GM11168 (cell line): Measurements from ENCODE around the gene CELF6.

Experiments used
- in situ Hi-C: fragments of 300-500 bp; cut with MboI; formaldehyde crosslinking; loops from one replicate; pipeline ENCODE4 v1.12.0; 2022; ENCODE audit warnings: low sequenced_read_pairs; ENCODE audit not compliant: unreplicated experiment

CELF6 gene

DNA sequence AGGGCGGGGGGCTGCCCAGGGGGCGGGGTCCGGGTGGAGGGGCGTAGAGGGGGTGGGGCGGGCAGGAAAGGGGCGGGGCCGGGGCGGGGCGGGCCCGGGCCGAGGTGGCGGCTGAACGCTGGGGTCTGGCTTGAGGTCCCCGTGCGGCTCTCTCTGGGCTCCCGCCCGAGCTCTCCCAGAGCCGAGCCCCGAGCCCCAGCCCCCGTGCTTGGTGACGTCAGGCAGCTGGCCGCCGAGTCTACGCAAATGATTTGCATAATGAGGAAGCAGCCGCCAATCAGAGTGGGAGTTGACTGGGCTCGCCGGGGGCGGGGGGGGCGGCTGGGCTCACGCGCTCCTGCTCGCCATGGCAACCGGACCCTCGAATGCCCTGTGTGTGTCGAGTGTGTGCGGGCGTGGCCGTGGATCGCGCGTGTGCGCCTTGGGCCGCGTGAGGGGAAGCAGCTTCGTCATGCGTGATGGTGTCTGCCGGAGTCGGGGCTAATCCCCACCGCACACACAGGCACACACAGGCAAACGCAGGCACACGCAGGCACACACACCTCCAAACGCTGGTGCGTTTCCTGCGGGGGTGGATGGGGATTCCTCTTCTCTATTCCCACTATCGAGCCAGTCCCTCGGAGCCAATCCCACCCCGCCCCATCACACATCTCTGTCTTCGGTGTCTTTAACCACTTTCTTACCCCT, at the start of gene CELF6:
Gene CELF6 (minus strand): TSS at position 173 of the 687 bp plus-strand sequence. CDS start 283 bp downstream, outside the sequence.
- in situ Hi-C loops = no loop called here

DNA sequence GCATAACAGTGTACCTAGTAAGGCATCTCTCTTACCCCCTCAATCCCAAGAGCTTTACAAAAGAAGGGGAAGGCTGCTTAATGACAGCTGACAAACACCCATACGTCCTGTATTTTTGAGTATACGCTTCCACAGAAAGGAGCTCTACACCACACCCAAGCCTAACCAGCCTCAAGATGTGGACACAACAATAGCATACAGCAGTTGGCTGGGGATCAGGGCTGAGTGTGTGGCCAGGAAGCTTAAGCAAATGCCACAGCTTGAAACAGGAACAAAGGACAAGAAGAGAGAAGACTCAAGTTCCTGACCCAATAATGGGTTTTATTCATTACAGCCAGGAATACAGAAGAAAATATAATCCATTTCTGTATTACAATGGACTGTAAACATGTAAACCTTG, 48.9 kb upstream of the CELF6 start:
- in situ Hi-C loops = no loop called here

DNA sequence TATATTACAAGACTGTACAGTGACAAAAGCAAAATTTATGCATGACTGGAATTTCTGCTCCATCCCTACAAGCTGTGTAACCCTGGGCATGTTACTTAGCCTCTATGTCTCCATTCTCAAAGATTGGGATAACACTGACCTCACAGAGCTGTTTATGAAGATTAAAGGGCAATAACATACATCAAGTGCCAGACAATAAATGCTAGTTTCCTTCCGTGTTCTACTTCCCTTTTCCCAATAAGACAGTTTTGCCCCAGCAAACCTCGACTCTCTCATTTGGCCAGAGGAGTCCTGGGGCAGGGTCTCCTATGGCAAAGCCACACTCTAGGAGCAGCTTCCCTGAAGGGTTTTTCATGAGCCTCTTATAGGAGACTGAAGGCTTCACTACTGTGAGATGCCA, 48.4 kb upstream of the CELF6 start:
- in situ Hi-C loops = no loop called here

DNA sequence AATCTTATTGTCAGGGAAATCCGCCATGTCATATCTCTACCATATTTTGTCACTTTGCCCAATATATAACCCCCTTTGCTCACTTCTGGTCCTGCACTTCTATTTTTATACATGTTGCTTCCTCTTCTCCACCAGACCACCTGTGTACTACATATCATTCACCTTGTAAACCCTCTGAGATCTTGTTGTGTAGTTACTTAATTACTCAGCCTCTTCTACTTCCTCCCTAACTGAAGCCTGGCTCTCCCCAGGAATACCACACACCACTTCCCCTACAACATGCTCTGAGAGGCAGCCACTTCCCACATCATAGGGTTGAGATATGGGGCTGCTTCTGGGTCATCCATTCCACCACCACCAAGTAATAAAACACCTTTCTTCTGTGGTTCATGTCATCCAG, 45.9 kb upstream of the CELF6 start:
- in situ Hi-C loops = no loop called here

DNA sequence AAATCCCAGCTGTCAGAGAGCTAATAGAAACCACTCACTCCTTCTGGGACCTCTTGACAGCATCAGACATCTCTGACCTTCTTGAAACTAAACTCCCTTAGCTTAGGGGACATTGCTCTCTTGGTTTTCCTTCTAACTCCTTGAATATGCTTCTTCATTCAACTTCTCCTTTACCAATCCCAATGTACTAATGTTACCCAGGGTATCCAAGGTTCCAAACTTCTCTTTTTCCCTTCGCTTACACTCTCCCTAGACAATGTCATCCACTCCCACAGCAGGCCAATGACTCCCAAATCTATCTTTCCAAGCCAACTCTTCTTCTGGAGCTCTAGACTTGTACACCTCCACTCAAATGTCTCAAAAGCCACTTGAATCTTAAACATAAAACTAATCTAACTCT, 41.2 kb upstream of the CELF6 start:
- in situ Hi-C loops = no loop called here

DNA sequence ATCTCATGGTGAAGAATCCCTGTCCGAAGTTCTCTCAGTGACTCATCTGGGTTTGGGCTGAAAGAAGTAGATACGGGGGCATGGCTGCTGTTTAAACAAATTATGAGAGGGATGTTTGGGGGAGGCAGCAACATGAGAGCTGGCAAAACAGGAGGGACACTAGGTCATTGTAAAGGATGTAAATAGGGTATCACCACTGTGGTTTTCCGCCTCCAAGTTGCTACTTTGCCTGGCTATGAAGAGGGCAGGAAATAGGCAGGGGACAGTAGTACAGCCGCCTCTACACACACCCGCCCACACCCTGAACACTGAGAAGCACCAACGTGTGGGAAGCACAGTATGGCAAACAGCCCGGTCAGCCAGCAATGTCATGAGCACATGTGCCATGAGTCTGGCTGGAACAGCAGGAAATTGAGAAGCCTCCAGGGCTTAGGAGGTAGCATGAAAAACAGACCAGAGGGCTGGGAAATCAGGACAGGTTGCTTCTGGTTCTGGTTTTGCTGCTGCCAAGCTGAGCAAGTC, 38.8 kb upstream of the CELF6 start:
- in situ Hi-C loops = no loop called here

DNA sequence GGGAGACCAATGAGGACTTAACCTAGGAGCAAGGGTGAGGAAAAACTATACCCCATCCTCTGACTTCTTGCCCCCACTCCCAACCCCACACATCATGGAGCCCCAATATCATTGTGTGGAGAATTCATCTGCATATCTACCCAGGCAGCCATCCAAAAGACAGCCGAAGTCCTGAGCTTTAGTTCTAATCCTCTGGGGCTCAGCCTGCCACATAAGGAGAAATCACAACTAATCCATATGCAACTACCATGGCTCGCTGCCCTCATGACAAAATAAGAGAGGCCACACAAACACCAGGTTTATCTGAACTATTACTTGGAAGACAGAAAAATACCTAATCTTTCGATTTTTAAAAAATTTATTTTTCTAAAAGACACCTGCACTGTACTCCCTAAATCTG, 38.2 kb upstream of the CELF6 start:
- in situ Hi-C loops = no loop called here

DNA sequence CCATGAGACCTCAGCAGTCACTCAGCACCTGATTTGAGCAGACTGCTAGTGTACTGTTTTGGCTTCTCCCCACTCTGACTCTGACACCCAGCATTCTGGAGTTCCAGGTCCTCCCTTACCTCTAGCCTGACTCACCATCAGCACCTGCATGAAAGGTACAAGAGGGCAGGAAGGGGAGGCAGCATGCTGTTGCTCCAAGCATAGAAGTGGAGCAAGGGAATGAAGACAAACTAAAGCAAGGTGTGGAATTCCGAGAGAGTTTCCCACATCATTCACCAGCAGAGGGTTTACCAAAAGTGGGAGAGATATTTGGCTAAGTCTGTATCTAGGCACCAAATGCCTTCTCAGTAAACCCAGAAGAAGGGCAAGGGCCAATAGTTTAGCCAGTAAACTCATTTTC, 34.5 kb upstream of the CELF6 start:
- in situ Hi-C loops = no loop called here

DNA sequence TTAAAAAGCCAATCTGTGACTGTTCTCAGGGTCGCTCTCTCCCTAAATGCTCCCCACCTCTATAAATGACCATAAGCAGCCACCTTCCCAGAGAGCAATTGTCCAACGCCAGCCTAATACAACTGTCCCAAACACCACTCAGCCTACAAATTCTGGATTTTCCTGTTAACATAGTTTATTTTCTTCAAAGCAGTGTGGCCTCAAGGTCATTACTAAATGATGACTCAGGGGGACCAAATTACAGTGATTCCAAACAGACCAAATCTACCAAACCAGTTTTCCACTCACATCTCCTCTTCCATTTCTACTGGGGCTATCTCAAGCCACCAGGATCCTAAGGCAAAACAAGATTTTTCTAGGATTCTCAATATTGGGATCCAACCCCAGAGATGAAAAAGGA, 33.3 kb upstream of the CELF6 start:
- in situ Hi-C loops = no loop called here

DNA sequence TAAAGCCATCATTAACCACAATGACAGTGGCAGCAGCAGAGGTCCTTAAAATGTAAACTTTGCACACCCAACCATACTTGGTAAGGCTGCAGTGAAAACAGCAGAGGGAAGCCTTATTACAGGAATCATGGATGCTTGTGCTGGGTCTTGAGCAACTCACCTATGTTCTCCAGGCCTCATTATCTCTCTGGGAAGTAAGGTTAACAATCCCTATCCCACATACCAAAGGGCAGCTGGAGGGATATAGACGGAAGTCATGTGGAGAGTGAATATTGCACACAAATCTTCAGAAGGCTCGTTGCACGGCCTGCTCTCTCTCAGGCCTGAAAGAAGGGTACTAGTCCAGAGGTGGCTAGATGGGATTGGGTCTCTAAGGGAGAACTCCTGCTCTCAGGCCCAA, 25.8 kb upstream of the CELF6 start:
- in situ Hi-C loops = no loop called here

DNA sequence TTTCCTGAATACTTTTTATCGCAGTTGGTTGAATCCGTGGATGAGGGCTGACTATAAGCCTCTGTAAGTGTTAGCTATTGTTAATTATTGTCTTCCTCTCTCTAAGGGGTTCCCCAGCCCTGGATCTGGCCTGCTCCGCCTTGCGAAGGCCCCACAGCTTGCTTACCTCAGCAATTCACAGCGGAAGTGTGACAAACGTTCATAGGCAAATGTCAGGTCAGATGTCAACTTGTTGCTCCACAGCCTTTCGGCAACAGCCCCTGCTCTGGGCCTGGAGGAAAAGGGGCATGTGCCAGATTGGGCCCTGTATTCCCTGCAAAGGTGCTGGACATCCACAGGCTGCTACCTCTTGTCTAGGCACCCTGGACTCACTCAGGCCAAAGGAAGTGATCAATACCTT, 25.3 kb upstream of the CELF6 start:
- in situ Hi-C loops = no loop called here

DNA sequence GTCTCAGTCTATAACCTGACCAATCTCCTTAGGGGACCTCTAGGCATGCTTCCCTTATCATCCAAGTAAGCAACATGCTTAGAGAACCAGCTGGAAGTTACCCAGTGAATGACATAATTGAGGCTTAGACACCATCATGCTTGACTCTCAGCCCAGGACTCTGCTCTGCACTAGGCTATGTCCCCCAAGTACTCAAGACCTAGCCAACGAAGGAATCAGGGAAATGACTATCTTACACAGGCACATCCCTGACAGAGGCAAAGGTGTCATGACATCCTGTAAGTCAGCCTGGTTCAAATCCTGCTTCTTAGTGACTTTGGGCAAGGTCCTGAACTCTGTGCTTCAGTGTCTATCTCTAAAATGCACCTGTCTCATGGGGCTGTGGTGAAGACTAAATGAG, 24.6 kb upstream of the CELF6 start:
- in situ Hi-C loops = no loop called here

DNA sequence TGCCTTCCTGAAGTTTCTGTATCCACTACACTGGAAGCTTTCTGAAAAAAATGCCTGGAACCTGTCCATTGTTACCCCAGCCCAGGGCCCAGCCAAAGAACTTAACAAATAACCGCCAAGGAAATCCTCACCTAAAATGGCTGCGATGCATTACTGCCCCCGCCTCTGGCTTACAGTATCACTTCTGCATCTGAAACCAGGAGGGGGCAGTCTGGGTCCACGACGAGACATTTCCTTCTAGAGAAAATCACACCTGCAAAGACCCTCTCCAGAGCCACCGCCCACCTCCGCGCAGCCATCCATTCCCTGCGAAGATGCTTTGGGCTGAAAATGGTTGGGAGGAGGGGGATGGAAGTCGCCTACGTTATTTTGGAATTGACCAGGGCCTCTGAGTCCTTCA, 22.4 kb upstream of the CELF6 start:
- in situ Hi-C loops = no loop called here

DNA sequence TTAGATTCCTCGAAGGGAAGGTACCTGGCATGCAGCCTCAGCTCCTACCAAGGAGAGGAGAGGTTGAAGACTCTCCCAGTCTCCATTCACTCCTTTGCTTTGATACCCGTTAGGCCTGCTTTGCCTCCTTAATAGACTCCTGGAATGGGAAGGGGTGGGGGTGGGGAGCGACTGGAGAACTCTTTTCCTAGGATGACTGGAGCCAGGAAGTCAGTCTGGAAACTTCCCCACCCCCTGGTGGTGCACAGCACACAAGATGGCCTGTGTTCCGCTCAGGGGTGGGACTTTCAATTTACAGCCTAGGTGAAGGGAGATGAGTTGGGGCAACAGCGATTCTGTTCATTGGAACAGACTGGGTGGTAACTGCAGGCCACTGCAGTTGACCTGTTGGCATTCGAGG, 21.4 kb upstream of the CELF6 start:
- in situ Hi-C loops = no loop called here

DNA sequence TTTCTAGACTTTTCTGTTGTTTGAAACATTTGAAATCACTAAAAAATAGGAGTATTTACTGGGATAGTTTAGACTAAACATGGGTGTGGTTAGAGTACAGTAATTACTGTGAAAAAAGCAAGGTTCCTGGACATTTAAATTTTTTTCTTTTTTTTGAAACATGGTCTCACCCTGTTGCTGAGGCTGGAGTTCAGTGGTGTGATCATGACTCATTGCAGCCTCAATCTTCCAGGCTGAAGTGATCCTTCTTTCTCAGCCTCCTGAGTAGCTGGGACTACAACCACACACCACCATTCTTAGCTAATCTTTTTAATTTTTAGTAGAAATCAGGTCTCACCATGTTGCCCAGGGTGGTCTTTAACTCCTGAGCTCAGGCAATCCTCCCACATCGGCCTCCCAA, 20.4 kb upstream of the CELF6 start:
- in situ Hi-C loops = no loop called here

DNA sequence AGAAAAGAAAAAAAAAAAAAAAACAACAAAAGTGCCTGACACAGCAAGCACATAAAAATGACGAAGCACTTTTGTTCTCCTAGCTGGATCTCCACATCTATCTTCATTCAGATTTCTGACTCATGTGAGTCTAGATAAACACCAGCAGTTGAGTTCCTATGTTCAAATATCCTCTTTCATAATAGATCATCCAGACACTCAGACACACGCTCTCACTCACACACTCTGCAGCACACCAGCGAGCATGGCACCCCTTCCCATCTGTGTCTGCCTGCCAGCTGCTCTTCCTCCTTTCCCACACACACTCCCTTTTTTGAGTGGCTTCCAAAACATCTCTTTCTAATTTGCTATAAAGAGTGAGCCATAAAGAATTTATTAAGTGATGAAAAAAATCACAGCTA, 19.8 kb upstream of the CELF6 start:
- in situ Hi-C loops = no loop called here

DNA sequence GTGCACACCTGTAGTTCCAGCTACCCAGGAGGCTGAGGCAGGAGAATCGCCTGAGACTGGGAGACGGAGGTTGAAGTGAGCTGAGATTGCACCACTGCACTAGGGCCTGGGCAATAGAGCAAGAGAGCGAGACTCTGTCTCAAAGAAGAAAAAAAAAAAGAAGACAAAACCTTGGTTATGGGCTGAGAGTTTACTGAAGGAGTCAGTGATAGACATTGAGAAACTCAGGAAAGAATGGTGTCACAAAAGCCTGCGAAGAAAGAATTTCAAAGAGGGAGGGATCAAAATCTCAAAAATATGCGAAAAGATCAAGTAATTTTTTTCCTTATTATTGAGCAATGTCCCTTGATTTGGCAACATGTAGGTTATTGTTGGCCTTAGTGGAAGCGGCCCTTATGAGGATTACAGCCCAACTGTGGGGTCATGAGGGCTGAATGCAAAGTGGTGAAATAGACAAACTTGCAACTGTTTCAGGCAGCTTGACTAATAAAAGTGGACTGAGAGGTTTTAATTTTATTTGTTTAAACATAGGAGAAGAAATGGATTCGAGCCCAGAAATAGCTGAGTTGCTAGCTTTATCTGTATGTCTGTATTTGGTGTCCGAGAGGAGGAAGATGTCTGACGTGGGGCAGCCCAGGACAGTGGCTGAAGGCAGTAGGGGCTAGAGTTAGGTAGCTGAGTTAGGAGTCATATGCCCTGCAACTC, 18.8 kb upstream of the CELF6 start:
- in situ Hi-C loops = no loop called here

DNA sequence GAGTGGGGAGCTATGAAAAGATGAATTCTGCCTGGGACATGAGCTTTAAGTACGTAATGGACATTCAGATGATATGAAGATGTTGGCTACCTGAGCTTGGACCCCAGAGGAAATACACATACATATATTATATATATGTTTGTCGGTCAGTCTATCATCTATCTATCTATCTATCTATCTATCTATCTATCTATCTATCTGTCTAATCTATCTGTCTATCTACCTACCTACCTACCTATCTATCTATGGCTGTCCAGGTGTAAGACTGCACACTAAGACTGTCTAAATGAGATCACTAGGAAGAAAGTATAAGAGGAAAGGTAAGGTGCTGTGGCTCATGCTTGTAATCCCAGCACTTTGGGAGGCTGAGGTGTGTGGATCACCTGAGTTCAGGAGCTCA, 18.2 kb upstream of the CELF6 start:
- in situ Hi-C loops = no loop called here

DNA sequence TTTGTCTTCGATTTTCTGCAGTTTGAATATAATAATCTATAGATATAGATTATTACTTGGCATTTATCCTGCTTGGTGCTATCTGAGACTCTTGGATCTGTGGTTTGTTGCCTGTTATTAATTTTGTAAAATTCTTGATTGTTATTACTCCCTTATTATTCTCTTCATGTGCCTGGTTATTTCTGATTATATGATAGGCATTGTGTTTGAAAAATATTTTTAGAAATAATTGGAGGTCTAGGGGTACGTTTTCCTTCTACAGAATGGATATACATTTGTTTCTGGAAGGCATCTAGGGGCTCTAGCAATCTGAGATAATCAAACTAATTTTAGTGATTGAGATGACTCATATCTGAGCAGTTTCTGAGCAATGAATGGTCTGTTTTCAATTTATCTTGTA, 14.9 kb upstream of the CELF6 start:
- in situ Hi-C loops = no loop called here

DNA sequence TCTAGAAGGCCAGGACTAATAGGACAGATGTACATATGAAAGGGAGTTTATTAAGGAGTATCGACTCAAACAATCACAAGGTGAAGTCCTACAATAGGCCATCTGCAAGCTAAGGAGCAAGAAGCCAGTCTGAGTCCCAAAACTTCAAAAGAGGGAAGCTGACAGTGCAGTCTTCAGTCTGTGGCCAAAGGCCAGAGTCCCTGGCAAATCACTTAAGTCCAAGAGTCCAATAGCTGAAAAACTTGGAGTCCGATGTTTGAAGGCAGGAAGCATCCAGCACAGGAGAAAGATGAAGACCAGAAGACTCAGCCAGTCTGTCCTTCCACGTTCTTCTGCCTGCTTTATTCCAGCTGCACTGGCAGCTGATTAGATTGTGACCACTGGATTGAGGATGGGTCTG, 11.1 kb upstream of the CELF6 start:
- in situ Hi-C loops = no loop called here

DNA sequence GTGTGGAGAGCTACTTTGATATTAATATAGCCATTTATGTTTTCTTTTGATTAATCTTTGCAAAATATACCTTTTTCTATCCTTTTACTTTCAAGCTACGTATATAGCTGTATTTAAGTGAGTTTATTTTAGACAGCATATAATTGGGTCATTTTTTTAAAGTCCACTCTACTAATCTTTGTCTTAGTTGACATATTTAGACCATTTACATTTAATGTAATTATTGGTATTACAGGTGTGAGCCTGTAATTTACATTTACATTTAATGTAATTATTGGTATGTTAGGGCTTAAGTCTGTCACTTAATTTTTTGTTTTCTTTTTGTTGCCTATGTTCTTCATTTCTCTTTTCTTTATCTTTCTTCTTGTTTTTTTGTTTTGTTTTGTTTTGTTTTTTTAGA, 3.8 kb upstream of the CELF6 start:
- in situ Hi-C loops = no loop called here
